HepG2 (cell line): ENCODE measurements around the gene RPL27A. TPM values are rescaled to one million over a fixed set of nuclear protein-coding genes. Genes with fewer than 3 reads are reported as not detected.

Experiments
- BRCA1 ChIP-seq: sonication (generic); formaldehyde crosslinking; IDR thresholded peaks from 2 replicates; pipeline ENCODE4 v1.4.0; 2020; ENCODE audit warnings: missing genetic modification reagents
- CBX2 ChIP-seq, 2 experiments: fragments of 200-600 bp in 1 of 2; sonication (generic); formaldehyde crosslinking in 1 of 2; IDR thresholded peaks; 2 replicates each; pipeline versions ENCODE4 v1.7.0 to v1.8.1; 2018 to 2022; ENCODE audit warnings: low read depth in 2 of 2, low read length in 1 of 2, mild to moderate bottlenecking in 1 of 2, missing genetic modification reagents in 1 of 2
- HHEX ChIP-seq: IDR thresholded peaks from 2 replicates; pipeline ENCODE4 v1.6.1; 2016; ENCODE audit warnings: control low read depth
- IKZF1 ChIP-seq: fragments of 450-650 bp; IDR thresholded peaks from 2 replicates; pipeline ENCODE4 v1.7.1; 2016
- KLF15 ChIP-seq: sonication (generic); formaldehyde crosslinking; IDR thresholded peaks from 2 replicates; pipeline ENCODE4 v1.8.1; 2023; ENCODE audit warnings: borderline replicate concordance, mild to moderate bottlenecking, inconsistent platforms, missing genetic modification reagents, mixed read lengths
- KLF6 ChIP-seq: IDR thresholded peaks from 2 replicates; pipeline ENCODE4 v1.8.0; 2016; ENCODE audit warnings: missing biosample characterization, missing genetic modification reagents
- MEF2D ChIP-seq: sonication (generic); formaldehyde crosslinking; IDR thresholded peaks from 2 replicates; pipeline ENCODE4 v1.5.1; 2020; ENCODE audit warnings: mild to moderate bottlenecking, missing genetic modification reagents
- NCOA5 ChIP-seq: sonication (generic); formaldehyde crosslinking; IDR thresholded peaks from 2 replicates; pipeline ENCODE4 v1.4.0; 2020; ENCODE audit warnings: missing genetic modification reagents
- NCOR1 ChIP-seq: fragments of 200-600 bp; sonication (generic); IDR thresholded peaks from 2 replicates; pipeline ENCODE4 v1.7.0; 2017; ENCODE audit warnings: antibody characterized with exemption, low read length, borderline replicate concordance
- PCBP1 ChIP-seq: fragments of 200-400 bp; formaldehyde crosslinking; IDR thresholded peaks from 2 replicates; pipeline ENCODE4 v1.6.1; 2017; ENCODE audit warnings: mild to moderate bottlenecking, low read depth, low read length, borderline replicate concordance
- PPARG ChIP-seq: conservative IDR thresholded peaks from 2 replicates; pipeline ENCODE4 v1.6.1; 2016; ENCODE audit warnings: missing biosample characterization, missing genetic modification reagents
- REPIN1 ChIP-seq: sonication (generic); formaldehyde crosslinking; IDR thresholded peaks from 2 replicates; pipeline ENCODE4 v1.8.0; 2022; ENCODE audit warnings: missing genetic modification reagents, low read depth, mild to moderate bottlenecking, borderline replicate concordance
- SATB2 ChIP-seq: sonication (generic); formaldehyde crosslinking; IDR thresholded peaks from 2 replicates; pipeline ENCODE4 v1.5.0; 2020; ENCODE audit warnings: missing genetic modification reagents
- SNAPC2 ChIP-seq: sonication (generic); formaldehyde crosslinking; IDR thresholded peaks from 2 replicates; pipeline ENCODE4 v1.8.1; 2022; ENCODE audit warnings: mild to moderate bottlenecking, missing genetic modification reagents
- SOX6 ChIP-seq, 2 experiments: fragments of 450-650 bp in 1 of 2; sonication (generic) in 1 of 2; formaldehyde crosslinking in 1 of 2; IDR thresholded peaks; 2 replicates each; pipeline versions ENCODE4 v1.4.0 to v1.6.1; 2017 to 2020; ENCODE audit warnings: antibody characterized with exemption in 1 of 2, mild to moderate bottlenecking in 1 of 2, missing genetic modification reagents in 1 of 2
- TBP ChIP-seq: sonication (generic); formaldehyde crosslinking; IDR thresholded peaks from 2 replicates; pipeline ENCODE4 v1.5.0; 2020; ENCODE audit warnings: missing genetic modification reagents
- ZEB1 ChIP-seq: IDR thresholded peaks from 2 replicates; pipeline ENCODE4 v1.6.1; 2012; ENCODE audit warnings: mild to moderate bottlenecking, low read depth, inconsistent platforms; ENCODE audit not compliant: insufficient replicate concordance
- ZNF121 ChIP-seq: sonication (generic); formaldehyde crosslinking; IDR thresholded peaks from 2 replicates; pipeline ENCODE4 v1.5.0; 2020; ENCODE audit warnings: mild to moderate bottlenecking, missing genetic modification reagents
- ZNF17 ChIP-seq: sonication (generic); formaldehyde crosslinking; IDR thresholded peaks from 2 replicates; pipeline ENCODE4 v1.5.0; 2020; ENCODE audit warnings: mild to moderate bottlenecking, missing genetic modification reagents
- ZNF333 ChIP-seq: sonication (generic); formaldehyde crosslinking; IDR thresholded peaks from 2 replicates; pipeline ENCODE4 v1.4.0; 2020; ENCODE audit warnings: mild to moderate bottlenecking, missing genetic modification reagents, borderline replicate concordance
- ZNF350 ChIP-seq: sonication (generic); formaldehyde crosslinking; IDR thresholded peaks from 2 replicates; pipeline ENCODE4 v1.4.0; 2020; ENCODE audit warnings: mild to moderate bottlenecking, low read depth, missing genetic modification reagents, borderline replicate concordance
- ZNF577 ChIP-seq: sonication (generic); formaldehyde crosslinking; IDR thresholded peaks from 2 replicates; pipeline ENCODE4 v1.4.0; 2020; ENCODE audit warnings: mild to moderate bottlenecking, low read depth, missing genetic modification reagents, borderline replicate concordance
- ZNF616 ChIP-seq: sonication (generic); formaldehyde crosslinking; IDR thresholded peaks from 2 replicates; pipeline ENCODE4 v1.5.0; 2020; ENCODE audit warnings: low read depth, mild to moderate bottlenecking, missing genetic modification reagents
- ZNF747 ChIP-seq: sonication (generic); formaldehyde crosslinking; IDR thresholded peaks from 2 replicates; pipeline ENCODE4 v1.8.1; 2023; ENCODE audit warnings: missing genetic modification reagents, mild to moderate bottlenecking, borderline replicate concordance
- polyA plus RNA-seq, 8 experiments: library from polyadenylated mRNA; depleted of rRNA in 3 of 8; stranded (reverse) in 7 of 8; unstranded in 1 of 8; fragments of >200 nt; fragmentation: Illumina TruSeq in 4 of 8; extraction: Trizol in 4 of 8; gene quantifications; 2 replicates each; pipeline versions ENCODE4 v1.2.1 to v1.2.3, GENCODE V29; 2011 to 2016; ENCODE audit warnings: low read depth in 4 of 8, missing spikeins in 1 of 8, mixed read lengths in 1 of 8; ENCODE audit not compliant: insufficient read depth in 1 of 8
- total RNA-seq, 5 experiments: library from RNA; depleted of rRNA; stranded (reverse); fragments of >200 nt; fragmentation: Illumina TruSeq; extraction: Trizol; gene quantifications; 2 replicates each; pipeline ENCODE4 v1.2.3, GENCODE V29; 2016; ENCODE audit warnings: low read depth in 1 of 5
- TF ChIP-seq, protein P1 (sequence below): sonication (generic); formaldehyde crosslinking; IDR thresholded peaks from 2 replicates; pipeline ENCODE4 v1.5.1; 2020; ENCODE audit warnings: mild to moderate bottlenecking, missing genetic modification reagents, moderate library complexity
- TF ChIP-seq, protein P2 (sequence below): IDR thresholded peaks from 2 replicates; pipeline ENCODE4 v1.6.1; 2012; ENCODE audit warnings: inconsistent platforms
- TF ChIP-seq, protein P3 (sequence below): sonication (generic); formaldehyde crosslinking; IDR thresholded peaks from 2 replicates; pipeline ENCODE4 v1.4.0; 2020; ENCODE audit warnings: low read depth, mild to moderate bottlenecking, missing genetic modification reagents

Gene RPL27A
- total and polyA plus RNA-seq, 2 of the 13 experiments (the other 11 are each of a cell fraction or from before 2014, with no cell fraction given) = 1,531 to 2,153 TPM

DNA sequence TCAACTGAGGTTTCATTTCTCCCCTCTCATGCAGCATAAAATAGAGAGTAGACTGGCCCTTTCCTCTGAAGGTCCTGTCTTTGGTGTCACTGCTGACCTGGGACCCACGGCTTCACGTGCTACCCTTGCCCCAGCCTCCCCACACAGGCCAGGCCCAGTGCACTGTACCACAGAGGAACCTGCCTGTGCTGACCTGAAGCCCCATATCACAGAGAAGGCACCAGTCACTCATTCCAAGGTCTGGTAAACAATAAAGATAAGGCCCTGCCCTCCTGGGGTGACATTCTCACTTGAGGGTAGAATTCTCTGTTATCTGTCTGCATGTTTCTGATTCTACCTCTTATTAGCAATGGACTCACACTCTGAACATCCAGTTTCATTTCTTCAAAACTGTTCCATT lies 51.3 kb downstream of the RPL27A start (continued):
- TF ChIP-seq SOX6 (IDR thresholded peaks at IDR 0.05) (no peak), SOX6 (CRISPR knock-in tag; IDR thresholded peaks at IDR 0.05) (peak; percentile 64; the same call in 1 of the 2 replicates), ZNF616 (CRISPR knock-in tag) (no peak), PPARG (0 out of 2 replicates have a peak, but pooled peaks have one; percentile 17), SNAPC2 (CRISPR knock-in tag) (no peak), SATB2 (CRISPR knock-in tag) (no peak), KLF15 (CRISPR knock-in tag) (no peak), TBP (CRISPR knock-in tag) (no peak), ZNF333 (no peak), ZNF577 (no peak), NCOA5 (CRISPR knock-in tag) (no peak), ZEB1 (peak; percentile 25), ZNF17 (CRISPR knock-in tag) (no peak), IKZF1 (no peak), MEF2D (CRISPR knock-in tag) (no peak), KLF6 (CRISPR knock-in tag) (no peak), BRCA1 (CRISPR knock-in tag) (no peak), CBX2 (IDR thresholded peaks at IDR 0.05; ENCODE audit: low read depth, low read length) (no peak), CBX2 (CRISPR knock-in tag; IDR thresholded peaks at IDR 0.05; ENCODE audit: low read depth) (no peak), PCBP1 (no peak), REPIN1 (CRISPR knock-in tag) (0 out of 2 replicates have a peak, but pooled peaks have one; percentile 59), ZNF121 (CRISPR knock-in tag) (no peak), ZNF747 (CRISPR knock-in tag) (no peak), ZNF350 (CRISPR knock-in tag) (no peak), NCOR1 (no peak), HHEX (CRISPR knock-in tag) (no peak)
- TF ChIP-seq, protein P1, sequence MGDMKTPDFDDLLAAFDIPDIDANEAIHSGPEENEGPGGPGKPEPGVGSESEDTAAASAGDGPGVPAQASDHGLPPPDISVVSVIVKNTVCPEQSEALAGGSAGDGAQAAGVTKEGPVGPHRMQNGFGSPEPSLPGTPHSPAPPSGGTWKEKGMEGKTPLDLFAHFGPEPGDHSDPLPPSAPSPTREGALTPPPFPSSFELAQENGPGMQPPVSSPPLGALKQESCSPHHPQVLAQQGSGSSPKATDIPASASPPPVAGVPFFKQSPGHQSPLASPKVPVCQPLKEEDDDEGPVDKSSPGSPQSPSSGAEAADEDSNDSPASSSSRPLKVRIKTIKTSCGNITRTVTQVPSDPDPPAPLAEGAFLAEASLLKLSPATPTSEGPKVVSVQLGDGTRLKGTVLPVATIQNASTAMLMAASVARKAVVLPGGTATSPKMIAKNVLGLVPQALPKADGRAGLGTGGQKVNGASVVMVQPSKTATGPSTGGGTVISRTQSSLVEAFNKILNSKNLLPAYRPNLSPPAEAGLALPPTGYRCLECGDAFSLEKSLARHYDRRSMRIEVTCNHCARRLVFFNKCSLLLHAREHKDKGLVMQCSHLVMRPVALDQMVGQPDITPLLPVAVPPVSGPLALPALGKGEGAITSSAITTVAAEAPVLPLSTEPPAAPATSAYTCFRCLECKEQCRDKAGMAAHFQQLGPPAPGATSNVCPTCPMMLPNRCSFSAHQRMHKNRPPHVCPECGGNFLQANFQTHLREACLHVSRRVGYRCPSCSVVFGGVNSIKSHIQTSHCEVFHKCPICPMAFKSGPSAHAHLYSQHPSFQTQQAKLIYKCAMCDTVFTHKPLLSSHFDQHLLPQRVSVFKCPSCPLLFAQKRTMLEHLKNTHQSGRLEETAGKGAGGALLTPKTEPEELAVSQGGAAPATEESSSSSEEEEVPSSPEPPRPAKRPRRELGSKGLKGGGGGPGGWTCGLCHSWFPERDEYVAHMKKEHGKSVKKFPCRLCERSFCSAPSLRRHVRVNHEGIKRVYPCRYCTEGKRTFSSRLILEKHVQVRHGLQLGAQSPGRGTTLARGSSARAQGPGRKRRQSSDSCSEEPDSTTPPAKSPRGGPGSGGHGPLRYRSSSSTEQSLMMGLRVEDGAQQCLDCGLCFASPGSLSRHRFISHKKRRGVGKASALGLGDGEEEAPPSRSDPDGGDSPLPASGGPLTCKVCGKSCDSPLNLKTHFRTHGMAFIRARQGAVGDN (CRISPR knock-in tag) = peak; percentile 67
- TF ChIP-seq, protein P2, sequence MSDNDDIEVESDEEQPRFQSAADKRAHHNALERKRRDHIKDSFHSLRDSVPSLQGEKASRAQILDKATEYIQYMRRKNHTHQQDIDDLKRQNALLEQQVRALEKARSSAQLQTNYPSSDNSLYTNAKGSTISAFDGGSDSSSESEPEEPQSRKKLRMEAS = 0 out of 2 replicates have a peak, but pooled peaks have one; percentile 28
- TF ChIP-seq, protein P3, sequence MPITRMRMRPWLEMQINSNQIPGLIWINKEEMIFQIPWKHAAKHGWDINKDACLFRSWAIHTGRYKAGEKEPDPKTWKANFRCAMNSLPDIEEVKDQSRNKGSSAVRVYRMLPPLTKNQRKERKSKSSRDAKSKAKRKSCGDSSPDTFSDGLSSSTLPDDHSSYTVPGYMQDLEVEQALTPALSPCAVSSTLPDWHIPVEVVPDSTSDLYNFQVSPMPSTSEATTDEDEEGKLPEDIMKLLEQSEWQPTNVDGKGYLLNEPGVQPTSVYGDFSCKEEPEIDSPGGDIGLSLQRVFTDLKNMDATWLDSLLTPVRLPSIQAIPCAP (CRISPR knock-in tag) = no peak
